HEK293T (cell line): Measurements from ENCODE around the gene NPTXR.

Source experiments
- ARNT ChIP-seq: fragments of 450-650 bp; IDR thresholded peaks from 2 replicates; pipeline ENCODE4 v1.6.1; 2017; ENCODE audit warnings: mild to moderate bottlenecking
- CTBP1 ChIP-seq: fragments of 450-650 bp; IDR thresholded peaks from 2 replicates; pipeline ENCODE4 v1.6.1; 2016; ENCODE audit warnings: borderline replicate concordance
- ELF4 ChIP-seq: fragments of 450-650 bp; IDR thresholded peaks from 2 replicates; pipeline ENCODE4 v1.6.1; 2017; ENCODE audit warnings: antibody characterized with exemption
- FOXA1 ChIP-seq: fragments of 450-650 bp; IDR thresholded peaks from 2 replicates; pipeline ENCODE4 v1.6.1; 2016; ENCODE audit warnings: mild to moderate bottlenecking
- FOXK2 ChIP-seq: fragments of 450-650 bp; IDR thresholded peaks from 2 replicates; pipeline ENCODE4 v1.6.1; 2016; ENCODE audit warnings: mild to moderate bottlenecking
- FOXM1 ChIP-seq: fragments of 450-650 bp; IDR thresholded peaks from 2 replicates; pipeline ENCODE4 v1.6.1; 2017; ENCODE audit warnings: mild to moderate bottlenecking, borderline replicate concordance
- HDGF ChIP-seq: fragments of 450-650 bp; IDR thresholded peaks from 2 replicates; pipeline ENCODE4 v1.6.1; 2017; ENCODE audit warnings: antibody characterized with exemption, borderline replicate concordance
- L3MBTL2 ChIP-seq: fragments of 450-650 bp; conservative IDR thresholded peaks from 2 replicates; pipeline ENCODE4 v1.6.1; 2016; ENCODE audit warnings: mild to moderate bottlenecking
- PKNOX1 ChIP-seq: fragments of 450-650 bp; IDR thresholded peaks from 2 replicates; pipeline ENCODE4 v1.6.1; 2016
- SP1 ChIP-seq: fragments of 450-650 bp; IDR thresholded peaks from 2 replicates; pipeline ENCODE4 v1.6.1; 2017
- SUZ12 ChIP-seq: fragments of 450-650 bp; IDR thresholded peaks from 2 replicates; pipeline ENCODE4 v1.6.1; 2016; ENCODE audit warnings: mild to moderate bottlenecking
- TARDBP ChIP-seq: fragments of 450-650 bp; IDR thresholded peaks from 2 replicates; pipeline ENCODE4 v1.6.1; 2016
- ZNF384 ChIP-seq: fragments of 450-650 bp; IDR thresholded peaks from 2 replicates; pipeline ENCODE4 v1.6.1; 2016

- TF ChIP-seq ZNF384 (no peak), ELF4 (no peak), TARDBP (no peak), SUZ12 (no peak), CTBP1 (no peak), SP1 (no peak), FOXM1 (no peak), FOXA1 (no peak), ARNT (no peak), HDGF (no peak), L3MBTL2 (no peak), FOXK2 (no peak), PKNOX1 (no peak)
These were observed 55.0 kb downstream of the NPTXR start for GRCh38 chr22:38788846-38789245.
